ENCODE data around the gene CTNNA3. TPM values are rescaled to one million over a fixed set of nuclear protein-coding genes. Genes with fewer than 3 reads are reported as not detected.

Gene CTNNA3
- total RNA-seq, 1 donor, result not detected

DNA sequence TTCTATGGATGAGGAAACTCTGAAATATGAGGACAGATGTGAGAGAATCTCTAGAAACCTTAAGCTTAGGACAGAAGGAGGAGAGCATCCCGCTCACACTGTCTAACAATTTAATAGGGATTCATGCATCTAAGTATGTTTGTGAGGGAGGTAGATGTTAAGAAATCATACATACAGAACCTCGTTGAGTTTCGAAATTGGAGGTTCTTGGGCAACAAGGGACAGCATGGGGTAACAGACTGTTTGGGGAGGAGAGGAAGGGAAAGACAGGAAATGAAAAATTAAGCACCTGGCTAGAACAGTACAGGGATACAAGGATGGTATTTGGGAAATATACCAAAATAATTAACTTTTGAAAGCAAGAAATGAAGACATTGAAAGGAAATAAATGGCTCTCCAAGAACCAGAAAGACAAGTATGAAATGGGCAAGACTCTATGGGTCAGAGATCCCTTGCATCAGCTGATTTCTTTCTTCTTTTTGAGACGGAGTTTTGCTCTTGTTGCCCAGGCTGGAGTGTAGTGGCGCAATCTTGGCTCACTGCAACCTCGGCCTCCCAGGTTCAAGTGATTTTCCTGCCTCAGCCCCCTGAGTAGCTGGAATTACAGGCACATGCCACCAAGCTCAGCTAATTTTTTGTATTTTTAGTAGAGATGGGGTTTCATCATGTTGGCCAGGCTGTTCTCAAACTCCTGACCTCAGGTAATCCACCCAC, 207.9 kb downstream of the CTNNA3 start:
- no peak overlapping the region for H3K4me3 ChIP-seq (ENCODE audit: insufficient read depth, low read length)
- TF ChIP-seq, protein P1, sequence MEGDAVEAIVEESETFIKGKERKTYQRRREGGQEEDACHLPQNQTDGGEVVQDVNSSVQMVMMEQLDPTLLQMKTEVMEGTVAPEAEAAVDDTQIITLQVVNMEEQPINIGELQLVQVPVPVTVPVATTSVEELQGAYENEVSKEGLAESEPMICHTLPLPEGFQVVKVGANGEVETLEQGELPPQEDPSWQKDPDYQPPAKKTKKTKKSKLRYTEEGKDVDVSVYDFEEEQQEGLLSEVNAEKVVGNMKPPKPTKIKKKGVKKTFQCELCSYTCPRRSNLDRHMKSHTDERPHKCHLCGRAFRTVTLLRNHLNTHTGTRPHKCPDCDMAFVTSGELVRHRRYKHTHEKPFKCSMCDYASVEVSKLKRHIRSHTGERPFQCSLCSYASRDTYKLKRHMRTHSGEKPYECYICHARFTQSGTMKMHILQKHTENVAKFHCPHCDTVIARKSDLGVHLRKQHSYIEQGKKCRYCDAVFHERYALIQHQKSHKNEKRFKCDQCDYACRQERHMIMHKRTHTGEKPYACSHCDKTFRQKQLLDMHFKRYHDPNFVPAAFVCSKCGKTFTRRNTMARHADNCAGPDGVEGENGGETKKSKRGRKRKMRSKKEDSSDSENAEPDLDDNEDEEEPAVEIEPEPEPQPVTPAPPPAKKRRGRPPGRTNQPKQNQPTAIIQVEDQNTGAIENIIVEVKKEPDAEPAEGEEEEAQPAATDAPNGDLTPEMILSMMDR (IDR thresholded peaks at IDR 0.05; ENCODE audit: extremely low read depth, low read depth, low read length), result no peak
- no peaks in the 10 kb centered on the region for H3K27me3 ChIP-seq (ENCODE audit: insufficient read depth, low read length)
- no peak overlapping the region for H2AFZ ChIP-seq (ENCODE audit: low read length)
- no peak for DNase-seq (ENCODE audit: insufficient read length, low spot score, missing footprints)
- no peaks in the 10 kb centered on the region for H4K20me1 ChIP-seq (ENCODE audit: insufficient read depth, low read length)
- H3K4me1 ChIP-seq (ENCODE audit: insufficient read depth, low read length), result no peaks in the 10 kb centered on the region
- no peaks in the 10 kb centered on the region for H3K9me3 ChIP-seq (ENCODE audit: low read depth, low read length)
- H3K36me3 ChIP-seq (ENCODE audit: insufficient read depth, low read length), result no peaks in the 10 kb centered on the region
- H3K4me2 ChIP-seq (ENCODE audit: insufficient read depth, low read length), result no peak overlapping the region
- no peak overlapping the region for H3K27ac ChIP-seq (ENCODE audit: low read depth, low read length)
- H3K79me2 ChIP-seq (ENCODE audit: insufficient read depth, low read length), result no peaks in the 10 kb centered on the region

DNA sequence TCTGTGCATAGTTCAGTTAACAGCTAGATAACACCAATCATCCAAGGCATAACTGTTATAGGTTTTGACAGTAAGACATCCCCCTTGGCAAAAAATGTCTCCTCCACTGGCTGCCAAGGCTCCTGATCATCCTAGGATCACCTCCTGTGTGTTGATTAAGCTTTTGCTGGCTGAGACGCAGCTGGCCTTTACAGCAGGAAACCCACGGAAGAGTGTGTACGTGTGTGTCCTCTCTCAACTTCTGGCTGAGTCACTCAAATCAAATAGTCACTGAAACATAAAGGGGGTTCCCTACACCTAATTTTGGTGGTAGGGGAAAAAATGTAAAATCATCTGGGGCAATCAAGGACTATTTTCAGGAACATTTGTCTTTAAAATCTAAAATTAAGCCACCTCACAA, 208.8 kb downstream of the CTNNA3 start:
- Histone ChIP-seq H3K4me1 (ENCODE audit: insufficient read depth, low read length) (no peaks in the 10 kb centered on the region), H3K4me3 (ENCODE audit: insufficient read depth, low read length) (no peak overlapping the region), H2AFZ (ENCODE audit: low read length) (no peak overlapping the region), H3K4me2 (ENCODE audit: insufficient read depth, low read length) (no peak overlapping the region), H4K20me1 (ENCODE audit: insufficient read depth, low read length) (no peaks in the 10 kb centered on the region), H3K9me3 (ENCODE audit: low read depth, low read length) (no peaks in the 10 kb centered on the region), H3K36me3 (ENCODE audit: insufficient read depth, low read length) (no peaks in the 10 kb centered on the region), H3K27ac (ENCODE audit: low read depth, low read length) (no peak overlapping the region), H3K27me3 (ENCODE audit: insufficient read depth, low read length) (no peaks in the 10 kb centered on the region), H3K79me2 (ENCODE audit: insufficient read depth, low read length) (no peaks in the 10 kb centered on the region)
- TF ChIP-seq, protein P1 (IDR thresholded peaks at IDR 0.05; ENCODE audit: extremely low read depth, low read depth, low read length), result no peak
- no peak for DNase-seq (ENCODE audit: insufficient read length, low spot score, missing footprints)

DNA sequence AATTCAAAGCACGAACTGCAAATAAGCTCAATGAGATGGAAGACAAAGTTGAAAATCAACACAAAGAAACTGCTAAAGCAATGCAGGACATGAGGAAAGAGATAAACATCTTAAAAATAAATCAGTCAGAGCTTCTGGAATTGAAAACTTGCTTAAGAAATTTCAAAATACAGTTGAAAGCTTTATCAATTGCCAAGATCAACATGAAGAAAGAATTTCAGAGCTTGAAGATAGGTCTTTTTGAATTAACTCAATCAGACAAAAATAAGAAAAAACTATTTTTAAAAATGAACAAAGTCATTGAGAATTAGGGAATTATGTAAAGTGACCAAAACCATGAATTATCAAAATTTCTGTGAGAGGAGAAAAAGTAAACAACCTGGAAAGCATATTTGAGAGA, 218.1 kb downstream of the CTNNA3 start:
- TF ChIP-seq, protein P1 (IDR thresholded peaks at IDR 0.05; ENCODE audit: extremely low read depth, low read depth, low read length), result no peak
- Histone ChIP-seq H3K4me1 (ENCODE audit: insufficient read depth, low read length) (no peaks in the 10 kb centered on the region), H3K27ac (ENCODE audit: low read depth, low read length) (no peak overlapping the region), H3K36me3 (ENCODE audit: insufficient read depth, low read length) (no peaks in the 10 kb centered on the region), H3K79me2 (ENCODE audit: insufficient read depth, low read length) (no peaks in the 10 kb centered on the region), H3K27me3 (ENCODE audit: insufficient read depth, low read length) (no peaks in the 10 kb centered on the region), H4K20me1 (ENCODE audit: insufficient read depth, low read length) (no peaks in the 10 kb centered on the region), H3K4me2 (ENCODE audit: insufficient read depth, low read length) (no peak overlapping the region), H2AFZ (ENCODE audit: low read length) (no peak overlapping the region), H3K4me3 (ENCODE audit: insufficient read depth, low read length) (no peak overlapping the region), H3K9me3 (ENCODE audit: low read depth, low read length) (peaks cover 4% of the 10 kb centered on the region)
- DNase-seq (ENCODE audit: insufficient read length, low spot score, missing footprints), result peak; percentile 5

DNA sequence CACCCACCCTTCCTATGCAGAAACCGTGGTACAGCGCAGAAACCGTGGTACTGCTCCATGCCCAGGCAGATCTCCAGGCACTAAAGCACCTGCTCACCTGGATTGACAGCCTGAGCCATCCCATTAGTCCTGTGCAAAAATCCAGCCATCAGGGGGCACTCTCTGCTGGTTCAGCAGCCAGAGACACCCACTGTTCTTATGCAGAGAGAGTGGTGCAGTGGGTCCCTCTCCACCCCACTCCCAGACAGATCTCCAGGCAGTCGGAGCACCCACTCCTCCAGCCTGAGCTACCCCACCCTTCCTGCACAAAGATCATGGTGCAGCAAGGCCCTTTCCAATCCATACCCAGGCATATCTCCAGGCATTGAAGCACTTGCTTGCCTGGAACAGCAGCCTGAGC, 219.8 kb downstream of the CTNNA3 start:
- no peaks in the 10 kb centered on the region for H3K79me2 ChIP-seq (ENCODE audit: insufficient read depth, low read length)
- no peaks in the 10 kb centered on the region for H3K27me3 ChIP-seq (ENCODE audit: insufficient read depth, low read length)
- H3K4me2 ChIP-seq (ENCODE audit: insufficient read depth, low read length), result no peak overlapping the region
- no peak overlapping the region for H3K4me3 ChIP-seq (ENCODE audit: insufficient read depth, low read length)
- DNase-seq (ENCODE audit: insufficient read length, low spot score, missing footprints), result no peak
- no peaks in the 10 kb centered on the region for H4K20me1 ChIP-seq (ENCODE audit: insufficient read depth, low read length)
- no peaks in the 10 kb centered on the region for H3K4me1 ChIP-seq (ENCODE audit: insufficient read depth, low read length)
- H3K9me3 ChIP-seq (ENCODE audit: low read depth, low read length), result peaks cover 4% of the 10 kb centered on the region
- H2AFZ ChIP-seq (ENCODE audit: low read length), result no peak overlapping the region
- TF ChIP-seq, protein P1 (IDR thresholded peaks at IDR 0.05; ENCODE audit: extremely low read depth, low read depth, low read length), result no peak
- H3K27ac ChIP-seq (ENCODE audit: low read depth, low read length), result no peak overlapping the region
- H3K36me3 ChIP-seq (ENCODE audit: insufficient read depth, low read length), result no peaks in the 10 kb centered on the region

Data from osteoblast (primary cell).